GM18517 (cell line): ENCODE measurements around the gene ST3GAL2.
"Not testable (repeated sequence)": the region's sequence is repeated elsewhere in the genome, so short reads cannot be mapped to it uniquely, and the experiment has no call there.

Experiments
- ATAC-seq: cut with Tn5 transposase; IDR thresholded peaks from one replicate; pipeline ENCODE4 v1.9.1; 2021; ENCODE audit warnings: mild to moderate bottlenecking, moderate library complexity; ENCODE audit not compliant: unreplicated experiment

Gene ST3GAL2

GRCh38 chr16:70467608-70468007, 28.7 kb upstream of the ST3GAL2 start:
- no peak for ATAC-seq

- ATAC-seq, result no peak
Measured at GRCh38 chr16:70467113-70467512, 28.2 kb upstream of the ST3GAL2 start.

DNA sequence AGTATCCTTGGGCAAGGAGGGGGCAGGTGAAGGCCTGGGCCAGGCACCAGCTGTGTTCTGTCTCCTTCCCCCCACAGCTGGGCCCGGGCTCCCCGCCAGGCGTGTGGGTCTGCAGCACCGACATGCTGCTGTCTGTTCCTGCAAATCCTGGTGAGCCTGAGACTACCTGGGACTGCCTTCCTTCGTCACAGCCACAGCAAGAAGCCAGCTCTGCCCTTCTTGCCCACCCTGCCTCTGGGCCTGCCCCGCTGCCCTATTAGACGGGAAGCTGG, 27.8 kb upstream of the ST3GAL2 start:
- ATAC-seq, result no peak

GRCh38 chr16:70465999-70466804, 27.3 kb upstream of the ST3GAL2 start:
- ATAC-seq, result no peak

DNA sequence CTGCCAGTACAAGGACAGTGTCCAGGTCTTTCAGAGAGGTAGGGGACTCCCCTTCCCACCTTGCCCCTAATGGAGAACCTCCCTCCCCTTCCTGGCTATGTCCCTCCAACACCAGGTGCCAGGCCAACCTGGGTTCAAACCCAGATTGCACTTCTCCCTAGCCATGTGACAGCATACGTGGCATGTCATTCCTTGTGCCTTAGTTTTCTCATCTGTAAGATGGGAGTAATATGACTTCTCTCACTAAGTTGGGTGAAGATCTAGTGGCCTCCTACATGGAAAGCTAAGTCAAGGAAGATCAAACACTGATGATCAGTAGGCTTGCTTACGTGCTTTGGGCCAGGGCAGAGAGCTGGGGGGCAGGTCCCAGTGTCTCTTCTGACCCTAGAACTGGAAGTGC, 24.3 kb upstream of the ST3GAL2 start:
- no peak for ATAC-seq

DNA sequence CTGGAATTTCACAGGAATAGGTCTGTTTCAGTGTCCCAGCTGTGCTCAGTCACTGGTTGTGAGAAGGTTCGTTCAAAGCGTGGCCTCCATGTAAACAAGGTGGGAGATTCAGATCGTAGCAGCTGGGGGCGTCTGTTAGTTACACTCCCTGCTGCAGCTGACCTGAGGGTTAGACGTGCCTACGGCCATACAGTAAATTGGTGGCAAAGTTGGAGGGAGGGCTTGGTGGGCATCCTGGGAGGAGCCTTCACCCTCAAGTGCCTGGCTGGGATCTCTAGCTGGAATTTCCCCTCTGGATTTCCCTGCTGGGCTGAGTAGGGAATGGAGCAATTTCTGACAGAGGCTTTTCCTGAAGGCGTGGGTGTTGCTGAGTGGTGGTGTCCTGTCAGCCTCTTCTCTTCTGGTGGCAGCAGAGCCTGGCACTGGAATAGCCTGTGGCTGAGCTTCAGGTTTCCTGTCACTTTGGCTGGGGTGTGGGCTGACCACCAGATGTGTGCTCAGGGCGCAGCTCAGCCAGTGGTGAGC, 21.9 kb upstream of the ST3GAL2 start:
- no peak for ATAC-seq

- ATAC-seq, result no peak
Measured at GRCh38 chr16:70457446-70458166, 18.7 kb upstream of the ST3GAL2 start.

GRCh38 chr16:70455910-70456309, 17.0 kb upstream of the ST3GAL2 start:
- ATAC-seq, result no peak

DNA sequence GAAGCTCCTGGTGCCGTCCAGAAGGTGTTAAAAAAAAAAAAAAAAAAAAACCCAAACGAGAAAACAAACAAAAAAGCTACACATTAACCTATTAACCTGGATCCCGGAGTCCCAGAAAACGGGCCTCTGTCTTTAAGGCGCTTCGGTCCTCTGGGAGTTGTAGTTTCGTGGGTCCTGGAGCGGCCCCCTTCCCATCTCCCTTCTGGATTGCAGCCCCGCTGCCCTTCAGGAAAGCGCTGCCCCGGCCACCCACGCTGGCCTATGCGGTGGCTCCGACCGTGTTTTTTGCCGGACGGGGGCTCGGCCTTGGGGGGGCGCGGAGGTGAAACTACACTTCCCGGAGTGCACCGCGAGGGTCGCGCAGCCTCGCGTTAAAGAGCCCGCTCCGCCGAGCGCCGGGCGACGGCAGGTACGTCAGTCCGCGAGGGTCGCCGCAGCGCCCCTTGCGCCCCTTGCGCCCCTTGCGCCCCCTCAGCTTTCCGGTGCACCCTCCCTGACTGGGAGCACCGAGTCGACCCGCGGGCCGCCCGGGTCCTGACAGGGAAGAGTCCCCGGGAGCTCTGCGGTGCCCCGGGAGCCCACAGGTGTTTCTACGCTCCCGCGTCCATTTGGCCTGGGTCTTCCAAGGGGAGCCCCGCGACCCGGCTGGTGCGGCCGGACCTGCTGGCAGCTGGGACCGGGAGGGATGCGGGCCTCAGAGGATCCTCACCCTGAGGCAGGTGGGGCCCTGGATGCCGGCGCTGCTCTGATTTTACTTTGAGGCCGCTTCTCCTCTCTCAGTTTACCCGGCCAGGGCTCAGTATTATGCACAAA, 15.5 kb upstream of the ST3GAL2 start, which contains the start of gene FCSK:
TSS of gene FCSK (plus strand) at position 374 of the 813 bp plus-strand sequence. CDS start 8,596 bp downstream, outside the sequence.
- ATAC-seq, result peak; percentile 82

DNA sequence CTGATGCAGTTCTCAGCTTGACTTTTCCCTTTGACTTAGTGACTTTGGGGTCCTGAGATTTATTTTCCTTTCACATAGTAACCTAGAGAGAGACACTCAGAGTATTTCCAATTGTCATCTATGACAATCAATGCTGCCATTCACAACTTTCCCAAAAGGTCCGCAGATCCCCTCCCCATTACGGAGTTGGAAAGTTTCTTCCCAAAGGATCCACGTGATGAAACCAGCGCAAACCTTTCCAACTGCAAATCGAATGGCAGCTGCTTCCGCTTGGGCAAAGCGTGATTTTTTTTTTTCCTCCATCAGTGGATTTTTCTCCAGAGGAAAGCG, 15.0 kb upstream of the ST3GAL2 start:
- peak; percentile 8 for ATAC-seq

DNA sequence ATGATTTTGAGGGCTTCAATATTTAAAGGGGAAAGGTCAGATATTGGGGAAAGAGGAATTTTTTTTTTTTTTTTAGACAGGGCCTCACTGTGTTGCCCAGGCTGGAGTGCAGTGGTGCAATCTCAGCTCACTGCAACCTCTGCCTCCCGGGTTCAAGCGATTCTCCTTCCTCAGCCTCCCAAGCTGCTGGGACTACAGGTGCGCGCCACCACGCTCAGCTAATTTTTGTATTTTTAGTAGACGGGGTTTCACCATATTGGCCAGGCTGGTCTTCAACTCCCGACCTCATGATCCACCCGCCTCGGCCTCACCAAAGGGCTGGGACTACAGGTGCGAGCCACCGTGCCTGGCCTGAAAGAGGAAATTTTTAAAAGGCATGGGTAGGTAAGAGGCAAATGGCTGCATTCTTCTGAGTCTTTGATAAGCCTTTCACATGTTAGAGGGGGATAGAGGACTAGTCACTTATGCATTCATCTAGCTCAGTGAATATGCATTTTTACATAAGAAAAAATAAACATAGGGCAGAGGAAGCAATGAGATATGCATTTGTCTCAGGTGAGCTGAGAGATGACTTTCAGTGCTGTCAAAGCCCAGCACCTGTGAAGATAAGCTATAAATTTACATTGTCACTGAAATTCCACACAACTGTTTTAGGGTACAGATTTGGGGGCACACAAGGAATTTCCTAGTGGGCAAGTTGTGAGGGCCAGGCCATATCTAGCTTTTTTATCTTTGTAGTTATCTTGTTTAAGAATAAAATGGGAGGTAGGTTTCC, 14.4 kb upstream of the ST3GAL2 start:
- no peak for ATAC-seq

DNA sequence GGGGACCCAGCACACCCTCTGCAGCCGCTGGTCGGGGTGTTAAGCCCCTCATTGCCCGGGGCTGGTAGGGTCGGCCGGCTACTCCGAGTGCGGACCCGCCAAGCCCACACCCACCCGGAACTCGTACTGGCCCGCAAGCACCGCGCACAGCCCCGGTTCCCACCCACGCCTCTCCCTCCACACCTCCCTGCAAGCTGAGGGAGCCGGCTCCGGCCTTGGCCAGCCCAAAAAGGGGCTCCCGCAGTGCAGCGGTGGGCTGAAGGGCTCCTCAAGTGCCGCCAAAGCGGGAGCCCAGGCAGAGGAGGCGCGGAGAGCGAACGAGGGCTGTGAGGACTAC, 12.1 kb upstream of the ST3GAL2 start:
- not testable (repeated sequence) for ATAC-seq

GRCh38 chr16:70450142-70451003, 11.5 kb upstream of the ST3GAL2 start:
- ATAC-seq, result not testable (repeated sequence)

- no peak for ATAC-seq
Measured at GRCh38 chr16:70448075-70448474, 9.2 kb upstream of the ST3GAL2 start.

DNA sequence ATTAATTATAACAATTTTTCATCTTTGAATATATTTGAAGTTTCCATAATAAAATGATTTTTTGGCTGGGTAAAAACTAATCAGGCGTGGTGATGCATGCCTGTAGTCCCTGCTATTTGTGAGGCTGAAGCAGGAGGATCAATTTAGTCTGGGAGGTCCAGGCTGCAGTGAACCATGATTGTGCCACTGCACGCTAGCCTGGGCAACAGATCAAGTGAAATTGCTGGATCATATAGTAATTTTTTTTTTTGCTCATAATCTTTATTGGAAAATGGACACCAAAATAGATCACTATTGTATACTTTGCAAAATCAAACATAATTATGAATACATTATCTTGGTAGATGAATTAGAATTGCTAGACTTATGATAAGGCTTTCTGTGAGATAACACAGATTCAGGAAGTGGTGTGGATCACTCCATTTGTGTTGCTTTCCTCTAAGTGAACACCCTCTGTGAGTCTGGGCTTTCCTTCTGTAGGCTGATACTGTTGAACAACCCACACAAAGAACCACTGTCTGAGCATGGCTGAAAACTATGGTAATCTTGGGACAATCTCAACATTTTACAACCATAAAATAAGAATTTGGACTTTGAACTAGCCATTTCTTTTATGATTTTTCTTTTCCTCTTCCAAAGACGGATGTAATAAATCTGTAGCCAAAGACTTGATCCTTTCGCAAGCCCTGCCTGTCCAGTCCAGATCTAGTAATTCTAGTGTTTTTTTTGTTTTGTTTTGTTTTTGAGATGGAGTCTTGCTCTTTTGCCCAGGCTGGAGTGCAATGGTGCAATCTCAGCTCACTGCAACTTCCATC, 5.6 kb upstream of the ST3GAL2 start:
- no peak for ATAC-seq

DNA sequence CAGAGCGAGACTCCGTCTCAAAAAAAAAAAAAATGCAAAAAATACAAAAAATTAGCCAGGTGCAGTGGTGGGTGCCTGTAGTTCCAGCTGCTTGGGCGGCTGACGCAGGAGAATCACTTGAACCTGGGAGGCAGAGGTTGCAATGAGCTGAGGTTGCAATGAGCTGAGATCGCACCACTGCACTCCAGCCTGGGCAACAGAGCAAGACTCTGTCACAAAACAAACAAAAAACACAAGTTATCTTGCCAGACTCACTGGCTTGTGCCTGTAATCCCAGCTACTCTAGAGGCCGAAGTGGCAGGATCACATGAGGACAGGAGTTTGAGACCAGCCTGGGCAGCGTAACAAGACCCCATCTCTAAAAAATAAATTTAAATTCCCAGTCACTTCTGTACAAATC, 3.4 kb upstream of the ST3GAL2 start:
- no peak for ATAC-seq

DNA sequence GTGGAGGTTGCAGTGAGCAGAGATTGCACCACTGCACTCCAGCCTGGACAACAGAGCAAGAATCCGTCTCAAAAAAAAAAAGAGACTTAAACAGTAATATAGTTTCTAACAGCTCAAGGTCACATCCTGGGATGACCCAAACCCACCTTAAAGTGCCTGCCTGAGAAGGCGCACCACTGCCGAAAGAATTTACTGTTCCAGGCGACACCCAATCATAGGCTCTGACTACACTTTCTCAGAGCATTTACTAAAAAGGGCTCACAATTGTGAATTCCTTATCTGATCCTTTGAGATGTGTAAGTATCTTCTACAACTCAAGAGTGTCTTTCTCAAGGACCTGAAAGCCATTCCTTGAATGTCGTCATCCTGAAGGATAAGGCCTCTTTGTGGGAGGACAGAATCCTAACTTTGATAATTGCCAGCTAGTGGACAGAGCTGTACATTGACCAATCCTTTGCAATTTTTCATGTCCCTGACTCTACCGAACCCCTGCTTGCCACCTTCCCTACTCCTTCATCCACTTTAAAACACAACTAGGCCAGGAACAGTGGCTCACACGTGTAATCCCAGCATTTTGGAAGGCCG, 2.6 kb upstream of the ST3GAL2 start:
- ATAC-seq, result no peak

- no peak for ATAC-seq
Measured at GRCh38 chr16:70440009-70440692, 1.3 kb upstream of the ST3GAL2 start.
